NCI-H2196 (cell line): ENCODE measurements around the gene NEFH.
"Not testable (repeated sequence)": the region's sequence is repeated elsewhere in the genome, so short reads cannot be mapped to it uniquely, and the experiment has no call there.

Experiments used
- DNase-seq: peaks from one replicate; lab custom pipeline; 2025; ENCODE audit not compliant: unreplicated experiment; lab: John Stamatoyannopoulos, UW

NEFH gene, protein sequence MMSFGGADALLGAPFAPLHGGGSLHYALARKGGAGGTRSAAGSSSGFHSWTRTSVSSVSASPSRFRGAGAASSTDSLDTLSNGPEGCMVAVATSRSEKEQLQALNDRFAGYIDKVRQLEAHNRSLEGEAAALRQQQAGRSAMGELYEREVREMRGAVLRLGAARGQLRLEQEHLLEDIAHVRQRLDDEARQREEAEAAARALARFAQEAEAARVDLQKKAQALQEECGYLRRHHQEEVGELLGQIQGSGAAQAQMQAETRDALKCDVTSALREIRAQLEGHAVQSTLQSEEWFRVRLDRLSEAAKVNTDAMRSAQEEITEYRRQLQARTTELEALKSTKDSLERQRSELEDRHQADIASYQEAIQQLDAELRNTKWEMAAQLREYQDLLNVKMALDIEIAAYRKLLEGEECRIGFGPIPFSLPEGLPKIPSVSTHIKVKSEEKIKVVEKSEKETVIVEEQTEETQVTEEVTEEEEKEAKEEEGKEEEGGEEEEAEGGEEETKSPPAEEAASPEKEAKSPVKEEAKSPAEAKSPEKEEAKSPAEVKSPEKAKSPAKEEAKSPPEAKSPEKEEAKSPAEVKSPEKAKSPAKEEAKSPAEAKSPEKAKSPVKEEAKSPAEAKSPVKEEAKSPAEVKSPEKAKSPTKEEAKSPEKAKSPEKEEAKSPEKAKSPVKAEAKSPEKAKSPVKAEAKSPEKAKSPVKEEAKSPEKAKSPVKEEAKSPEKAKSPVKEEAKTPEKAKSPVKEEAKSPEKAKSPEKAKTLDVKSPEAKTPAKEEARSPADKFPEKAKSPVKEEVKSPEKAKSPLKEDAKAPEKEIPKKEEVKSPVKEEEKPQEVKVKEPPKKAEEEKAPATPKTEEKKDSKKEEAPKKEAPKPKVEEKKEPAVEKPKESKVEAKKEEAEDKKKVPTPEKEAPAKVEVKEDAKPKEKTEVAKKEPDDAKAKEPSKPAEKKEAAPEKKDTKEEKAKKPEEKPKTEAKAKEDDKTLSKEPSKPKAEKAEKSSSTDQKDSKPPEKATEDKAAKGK

DNA sequence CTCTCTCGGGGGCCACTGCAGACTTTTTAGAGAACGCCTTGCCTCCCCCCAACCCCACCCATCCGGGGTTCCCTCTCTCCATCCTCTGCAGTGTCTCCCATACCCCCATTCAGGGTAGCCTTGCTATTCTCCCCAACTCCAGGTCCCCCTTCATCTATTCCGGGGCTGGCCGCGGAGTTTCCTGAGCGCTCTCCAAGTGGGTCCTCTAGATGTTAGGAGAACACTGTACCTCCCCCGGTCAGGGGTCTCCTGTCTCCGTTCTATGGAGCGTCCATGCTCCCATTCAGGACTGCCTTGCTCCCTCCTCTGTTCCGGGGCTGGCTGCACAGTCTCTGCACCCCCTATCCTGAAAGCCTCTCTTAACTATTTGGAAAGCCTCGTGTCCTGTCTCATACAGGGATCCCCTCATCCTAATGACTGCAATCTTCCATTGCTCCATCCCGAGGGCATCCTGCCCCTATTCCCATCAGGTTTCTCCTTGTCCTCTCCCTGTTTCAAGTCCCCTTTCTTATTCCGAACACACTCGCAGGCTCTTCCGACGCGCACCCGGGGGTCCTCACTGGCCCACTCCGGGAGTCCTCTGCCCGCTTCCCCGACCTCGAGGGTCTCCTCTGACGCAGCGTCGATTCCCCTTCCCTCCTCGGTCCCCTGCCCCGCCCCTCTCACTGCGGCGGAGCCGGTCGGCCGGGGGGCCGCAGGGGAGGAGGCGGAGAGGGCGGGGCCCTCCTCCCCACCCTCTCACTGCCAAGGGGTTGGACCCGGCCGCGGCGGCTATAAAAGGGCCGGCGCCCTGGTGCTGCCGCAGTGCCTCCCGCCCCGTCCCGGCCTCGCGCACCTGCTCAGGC, at the start of gene NEFH:
Gene NEFH (plus strand): TSS at position 802 of the 845 bp plus-strand sequence. CDS start 45 bp downstream, outside the sequence.
- peak; percentile 61 for DNase-seq

DNA sequence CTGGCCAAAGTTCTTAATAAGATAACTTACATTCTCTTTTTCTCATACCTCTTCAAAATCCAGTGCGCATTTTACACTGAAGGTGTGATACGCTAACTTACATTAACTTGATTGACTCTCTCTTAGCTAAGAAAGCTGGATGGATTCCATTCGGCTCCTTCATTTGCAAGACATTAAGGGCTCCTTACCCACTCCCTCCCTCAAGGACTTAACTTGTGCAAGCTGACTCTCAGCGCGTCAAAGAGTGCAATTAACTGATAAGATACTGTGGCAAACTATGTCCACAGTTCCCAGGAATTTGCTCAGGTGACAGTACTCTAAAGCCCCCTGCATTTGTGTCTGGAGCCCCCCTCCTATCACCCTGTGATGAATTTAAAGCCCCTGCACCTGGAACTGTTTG, 48.0 kb upstream of the NEFH start:
- DNase-seq: no peak

DNA sequence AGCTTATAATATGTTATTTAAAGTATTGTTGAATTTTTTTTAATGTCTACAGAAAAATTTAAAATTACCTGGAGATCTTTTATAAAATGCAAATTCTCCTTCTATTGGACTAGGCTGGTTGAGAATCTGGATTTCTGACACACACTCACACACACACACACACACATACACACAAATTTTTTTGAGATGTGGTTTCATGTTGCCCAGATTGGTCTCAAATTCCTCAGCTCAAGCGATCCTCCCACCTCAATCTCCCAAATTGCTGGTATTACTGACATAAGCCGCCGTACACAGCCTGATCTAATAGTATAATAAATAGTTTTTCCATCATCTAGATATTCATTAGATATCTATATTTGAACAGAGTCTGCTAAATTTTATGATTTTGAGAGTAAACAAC, 46.2 kb upstream of the NEFH start:
- DNase-seq: no peak

DNA sequence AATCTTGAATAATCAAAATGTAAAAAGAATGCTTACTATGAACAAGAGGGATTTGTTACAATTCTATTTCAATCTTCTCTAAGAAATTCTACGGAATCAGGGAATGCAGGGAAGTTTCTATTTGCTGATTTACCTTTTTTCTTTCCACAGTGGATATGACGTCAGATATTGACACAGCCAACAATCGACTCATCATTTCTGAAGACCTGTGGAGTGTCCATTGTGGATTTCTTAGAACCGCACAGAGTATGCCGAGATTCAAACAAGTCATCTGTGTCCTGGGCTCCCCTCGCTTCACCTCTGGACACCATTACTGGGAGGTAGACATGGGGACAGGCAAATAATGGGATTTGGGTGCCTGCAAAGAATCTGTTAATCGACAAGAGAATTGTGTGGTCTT, 45.7 kb upstream of the NEFH start:
- no peak for DNase-seq

DNA sequence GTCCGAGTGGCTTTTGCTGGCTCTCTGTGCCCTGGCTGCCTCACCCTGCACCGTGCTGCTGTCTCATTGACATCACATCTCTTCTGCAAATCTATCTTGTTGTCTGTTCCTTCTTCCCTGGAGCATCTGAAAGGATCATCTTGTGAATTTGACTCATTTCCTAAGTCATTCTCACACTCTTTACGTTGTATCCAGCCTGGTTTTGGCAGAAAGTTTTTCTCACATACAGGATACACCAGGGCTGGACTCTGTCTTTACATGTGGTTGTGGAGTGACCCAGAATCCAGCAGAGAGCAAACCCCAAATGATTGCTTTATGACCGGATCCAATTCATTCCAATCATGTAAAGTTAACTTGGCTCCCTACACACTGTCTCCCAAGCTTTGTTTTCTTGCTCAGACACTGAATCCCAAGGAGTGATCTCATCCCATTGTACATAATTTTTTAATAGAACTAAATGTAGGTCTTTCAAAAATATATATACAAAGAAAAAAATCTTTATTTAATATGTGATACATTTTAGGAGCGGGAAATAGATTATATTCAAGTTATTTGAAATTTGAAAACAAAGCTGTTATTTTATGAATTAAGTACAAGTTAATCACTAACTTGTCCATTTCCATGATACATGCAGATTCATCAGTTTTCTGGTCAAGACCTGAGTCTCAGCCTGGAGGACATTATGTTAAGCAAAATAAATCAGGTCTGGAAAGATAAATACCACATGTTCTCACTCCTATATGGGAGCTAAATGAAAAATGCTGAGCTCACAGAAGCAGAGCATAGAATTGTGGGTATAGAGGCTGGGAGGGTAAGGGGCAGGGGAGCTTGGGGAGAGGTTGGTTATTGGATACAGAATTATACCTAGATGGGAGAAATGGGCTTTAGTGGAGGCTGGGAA, 44.5 kb upstream of the NEFH start:
- DNase-seq: no peak

DNA sequence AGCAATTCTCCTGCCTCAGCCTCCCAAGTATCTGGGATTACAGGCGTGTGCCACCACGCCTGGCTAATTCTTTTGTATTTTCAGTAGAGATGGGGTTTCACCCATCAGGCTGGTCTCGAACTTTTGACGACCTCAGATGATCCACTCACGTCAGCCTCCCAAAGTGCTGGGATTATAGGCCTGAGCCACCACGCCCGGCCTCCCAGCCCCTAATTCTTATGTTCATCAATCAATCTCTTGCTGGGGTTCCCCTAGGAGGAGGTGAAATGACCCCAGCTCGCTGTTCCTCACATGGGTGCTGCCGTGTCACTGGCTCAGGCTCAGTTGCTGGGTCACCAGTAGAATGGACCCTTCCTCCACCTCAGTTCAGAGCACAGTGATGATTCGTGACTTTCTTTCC, 41.7 kb upstream of the NEFH start, which contains the start of gene RFPL1:
Gene RFPL1 (plus strand): TSS at position 301 of the 400 bp plus-strand sequence.
- DNase-seq: not testable (repeated sequence)

DNA sequence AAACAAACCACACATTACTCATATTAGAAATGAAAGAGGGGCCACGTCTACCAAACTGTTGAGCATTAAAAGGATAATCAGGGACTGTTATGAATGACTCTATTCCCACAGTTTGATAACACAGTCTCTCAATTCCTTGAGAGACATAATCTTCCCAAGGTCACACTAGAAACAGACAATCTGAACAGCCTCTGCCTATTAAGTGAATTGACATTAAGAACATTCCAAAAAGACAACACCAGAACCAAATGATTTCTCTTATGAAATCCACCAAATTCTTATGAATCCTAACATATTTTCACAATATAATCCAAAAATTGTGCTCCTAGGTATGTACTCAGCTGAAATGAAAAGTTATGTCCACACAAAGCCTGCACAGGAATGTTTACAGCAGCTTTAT, 37.0 kb upstream of the NEFH start:
- DNase-seq: no peak

DNA sequence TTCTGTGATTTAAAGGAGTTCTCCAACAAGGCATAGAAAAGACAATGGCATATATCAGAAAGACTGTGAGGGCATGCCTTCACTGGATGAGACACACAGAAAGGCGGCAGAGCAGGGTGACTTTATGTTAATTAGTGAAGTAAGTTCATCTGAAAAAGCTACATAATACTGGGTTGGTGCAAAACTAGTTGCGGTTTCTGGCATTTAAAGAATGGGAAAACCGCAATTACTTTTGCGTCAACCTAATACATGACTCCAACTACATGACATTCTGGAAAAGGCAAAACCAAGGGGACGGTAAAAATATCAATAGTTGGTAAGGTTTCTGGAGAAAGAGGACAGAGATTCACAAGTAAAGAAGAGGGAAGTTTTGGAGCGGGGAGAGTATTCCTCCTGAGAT, 36.6 kb upstream of the NEFH start:
- no peak for DNase-seq

DNA sequence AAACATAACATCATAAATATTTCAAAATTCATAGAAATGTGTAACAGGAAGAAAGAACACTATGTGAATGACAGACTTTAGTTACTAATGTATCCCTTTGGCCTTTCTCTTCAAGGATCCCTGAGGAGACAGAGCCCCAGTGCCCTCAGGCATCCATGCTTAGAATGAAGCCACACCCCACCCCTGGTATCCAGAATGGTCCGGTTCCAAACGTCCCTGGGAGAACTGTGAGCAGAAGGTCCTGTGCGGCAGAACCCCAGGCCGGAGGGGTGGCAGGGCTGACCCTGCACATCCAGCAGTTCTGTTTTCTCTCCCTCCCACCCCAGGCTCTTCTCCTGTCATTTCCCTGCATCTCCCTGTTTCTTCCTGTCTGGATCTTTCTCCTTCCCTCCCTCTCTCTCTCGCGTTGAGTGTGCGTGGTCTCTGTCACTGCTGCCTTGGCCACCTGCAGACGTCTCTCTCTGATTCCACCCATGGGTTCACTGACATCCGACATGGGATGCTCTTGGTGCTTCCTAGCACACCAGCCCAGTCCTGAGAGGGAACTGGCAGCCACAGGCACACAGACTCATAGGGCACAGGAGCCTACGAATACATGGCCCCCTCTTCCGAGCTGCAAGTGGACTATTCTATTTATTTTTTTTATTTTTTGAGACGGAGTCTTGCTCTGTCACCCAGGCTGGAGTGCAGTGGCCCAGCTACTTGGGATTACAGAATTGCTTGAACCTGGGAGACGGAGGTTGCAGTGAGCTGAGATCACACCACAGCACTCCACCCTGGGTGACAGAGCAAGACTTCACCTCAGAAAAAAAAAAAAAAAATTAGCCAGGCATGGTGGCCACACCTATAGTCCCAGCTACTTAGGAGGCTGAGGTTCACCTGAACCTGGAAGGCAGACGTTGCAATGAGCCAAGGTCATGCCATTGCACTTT, 35.9 kb upstream of the NEFH start:
- no peak for DNase-seq

DNA sequence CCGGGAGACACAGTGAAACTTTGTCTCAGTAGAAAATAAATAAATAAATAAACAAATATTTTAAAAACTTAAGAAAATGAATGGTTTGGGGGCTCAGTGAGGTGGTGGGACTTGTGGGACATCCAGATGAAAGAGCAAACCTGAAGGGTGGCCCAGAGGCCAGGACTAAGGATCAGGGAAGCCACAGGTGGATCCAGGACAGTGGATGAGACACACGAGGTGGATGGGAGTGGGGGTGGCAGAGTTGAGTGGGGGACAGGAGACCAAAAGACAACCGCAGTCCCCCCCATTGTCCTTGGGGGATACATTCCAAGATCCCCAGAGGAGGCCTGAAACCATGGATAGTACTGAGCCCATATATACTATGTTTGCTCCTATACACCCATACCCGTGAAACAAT, 34.5 kb upstream of the NEFH start:
- no peak for DNase-seq

DNA sequence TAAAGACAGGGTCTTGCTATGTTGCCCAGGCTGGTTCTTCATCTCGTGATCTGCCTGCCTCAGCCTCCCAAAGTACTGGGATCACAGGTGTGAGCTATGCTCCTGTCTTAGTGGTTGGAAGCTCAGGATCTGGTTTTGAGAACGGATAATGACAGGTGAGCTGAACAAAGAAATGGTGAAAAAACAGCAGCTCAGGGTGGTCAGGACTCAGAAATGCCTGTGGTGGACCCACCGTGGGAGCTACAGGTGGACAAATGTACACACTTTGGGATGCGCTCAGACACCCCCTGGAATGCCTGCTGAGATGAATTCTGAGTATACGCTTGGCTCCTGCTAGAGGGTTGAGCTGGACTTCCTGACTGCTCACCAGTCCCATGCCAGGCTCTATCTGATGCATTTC, 32.1 kb upstream of the NEFH start:
- no peak for DNase-seq

DNA sequence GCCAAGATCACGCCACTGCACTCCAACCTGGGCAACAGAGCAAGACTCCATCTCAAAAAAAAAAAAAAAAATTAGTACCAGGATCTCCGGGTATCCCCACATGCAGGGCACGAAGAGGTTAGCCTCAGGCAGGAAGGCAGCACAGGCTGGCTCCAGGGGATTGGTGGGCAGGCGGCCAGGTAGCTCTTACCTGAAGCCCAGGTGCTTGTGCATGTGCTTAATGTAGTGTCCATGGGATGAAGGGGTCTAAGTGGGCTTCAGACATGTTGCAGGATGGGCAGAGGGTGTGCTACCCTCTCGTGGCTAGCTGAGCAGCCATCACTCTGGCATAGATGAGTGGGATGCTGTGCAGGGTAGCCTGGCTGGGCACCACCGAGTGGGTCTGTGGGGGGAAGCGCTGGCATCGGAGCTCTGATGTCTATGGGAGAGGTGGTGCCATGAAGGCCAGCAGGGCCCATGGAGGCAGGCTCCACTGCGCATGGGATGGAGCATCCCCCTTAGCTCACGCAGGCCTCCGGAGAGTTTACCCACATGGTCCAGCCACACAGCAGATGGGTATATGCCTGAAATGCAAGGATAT, 30.6 kb upstream of the NEFH start:
- DNase-seq: no peak

DNA sequence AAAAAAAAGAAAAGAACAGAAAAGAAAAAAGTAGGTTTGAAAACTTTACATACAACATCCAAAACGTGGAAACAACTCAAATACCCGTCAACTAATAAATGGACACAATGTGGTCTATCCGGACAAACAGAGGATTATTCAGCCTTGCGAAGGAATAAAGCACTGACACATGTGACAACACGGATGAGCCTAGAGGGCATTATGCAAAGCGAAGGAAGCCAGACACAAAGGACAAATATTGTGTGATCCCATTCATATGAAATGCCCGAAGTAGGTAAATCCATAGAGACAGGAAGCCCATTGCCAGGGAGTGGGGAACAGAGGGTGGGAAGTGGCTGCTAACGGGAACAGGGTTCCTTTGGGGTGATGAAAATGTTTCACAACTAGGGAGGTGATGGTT, 29.8 kb upstream of the NEFH start:
- DNase-seq: no peak

DNA sequence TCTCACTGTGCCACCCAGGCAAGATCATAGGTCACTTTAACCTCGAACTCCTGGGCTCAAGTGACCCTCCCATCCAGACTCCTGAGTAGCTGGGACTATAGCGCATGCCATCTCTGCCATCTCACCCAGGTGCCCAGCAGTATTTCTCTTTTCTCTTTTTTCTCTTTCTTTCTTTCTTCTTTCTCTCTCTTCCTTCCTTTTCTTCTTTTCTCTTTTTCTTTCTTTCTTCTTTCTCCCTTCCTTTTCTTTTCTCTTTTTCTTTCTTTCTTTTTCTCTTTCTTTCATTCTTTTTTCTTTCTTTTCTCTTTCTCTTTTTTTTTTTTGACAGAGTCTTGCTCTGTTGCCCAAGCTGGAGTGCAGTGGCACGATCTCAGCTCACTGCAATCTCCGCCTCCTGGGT, 28.2 kb upstream of the NEFH start:
- DNase-seq: no peak

DNA sequence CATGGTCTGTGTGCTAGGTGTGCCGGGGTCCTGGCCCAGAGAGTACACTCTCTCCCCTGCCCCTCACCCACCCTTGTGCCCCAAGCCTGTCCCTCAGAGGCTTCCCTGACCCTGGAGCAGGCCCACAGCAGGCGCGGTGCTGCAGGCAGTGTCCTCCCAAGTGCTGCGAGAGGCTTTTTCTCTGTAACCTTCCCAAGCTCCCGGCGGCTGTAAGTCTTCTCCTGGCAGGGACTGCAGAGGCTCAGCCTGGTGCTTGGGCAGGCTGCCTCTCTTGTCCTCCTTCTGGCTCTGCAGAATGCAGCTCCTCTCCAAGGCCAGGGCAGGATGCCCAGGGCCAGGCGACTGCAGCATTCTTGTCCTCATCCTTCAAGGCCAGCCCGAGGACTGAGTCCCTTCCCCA, 25.7 kb upstream of the NEFH start:
- no peak for DNase-seq

DNA sequence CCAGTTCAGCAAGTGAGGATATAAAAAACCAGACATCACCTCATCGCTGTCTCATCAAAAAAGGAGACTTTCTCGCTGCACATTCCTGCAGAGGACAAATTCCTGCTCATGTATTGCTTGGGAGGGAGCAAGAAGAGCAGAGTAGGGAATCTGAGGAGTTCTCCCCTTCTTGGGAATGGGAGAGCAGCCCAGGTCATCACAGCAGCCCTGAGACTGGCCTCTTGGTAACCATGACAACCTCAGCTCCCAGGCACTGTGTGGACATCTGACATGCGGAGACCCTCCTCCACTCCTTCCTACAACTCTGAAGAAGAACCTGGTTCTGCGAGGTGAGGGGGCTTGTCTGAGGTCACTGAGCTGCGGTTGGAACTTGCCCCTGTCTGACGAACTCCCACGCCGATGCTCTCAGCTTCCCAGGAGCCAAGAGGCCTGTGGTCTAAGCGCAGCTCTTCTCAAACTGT, 23.8 kb upstream of the NEFH start:
- DNase-seq: no peak

DNA sequence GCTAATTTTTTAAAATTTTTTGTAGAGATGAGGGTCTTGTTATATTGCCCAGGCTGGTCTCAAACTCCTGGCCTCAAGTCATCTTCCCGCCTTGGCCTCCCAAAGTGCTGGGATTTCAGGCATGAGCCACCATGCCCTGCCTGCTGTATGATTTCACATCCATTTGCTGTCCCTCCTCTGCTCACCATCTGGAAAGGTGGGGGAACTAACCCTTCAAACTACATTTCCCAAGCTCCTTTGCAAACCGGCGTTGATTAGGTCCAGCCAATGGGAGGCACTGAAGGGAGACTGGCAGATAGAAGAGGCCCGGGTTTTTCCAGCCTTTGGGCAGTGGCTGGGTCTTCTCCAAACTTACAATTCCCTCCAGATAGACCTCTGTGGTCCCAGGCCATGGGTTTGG, 22.3 kb upstream of the NEFH start:
- peak; percentile 32 for DNase-seq

DNA sequence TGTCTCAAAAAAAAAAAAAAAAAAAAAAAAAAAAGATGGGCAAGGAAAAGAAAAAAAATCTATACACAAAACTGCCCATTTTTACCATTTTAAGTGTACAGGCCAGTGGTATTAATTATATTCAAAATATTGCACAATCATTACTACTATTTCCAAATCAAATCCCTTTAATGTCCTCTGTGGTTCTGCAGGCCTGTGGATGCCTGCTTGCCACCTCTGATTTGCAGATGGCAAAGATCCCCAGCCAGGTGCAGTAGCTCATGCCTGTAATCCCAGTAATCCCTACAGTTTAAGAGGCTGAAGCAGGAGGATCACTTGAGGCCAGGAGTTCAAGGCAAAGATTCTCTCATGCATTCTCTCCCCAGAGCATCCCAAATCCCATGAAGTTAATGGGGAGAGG, 21.5 kb upstream of the NEFH start:
- DNase-seq: no peak
